Measurements from ENCODE around the gene ARHGAP26.

The ARHGAP26 gene

DNA sequence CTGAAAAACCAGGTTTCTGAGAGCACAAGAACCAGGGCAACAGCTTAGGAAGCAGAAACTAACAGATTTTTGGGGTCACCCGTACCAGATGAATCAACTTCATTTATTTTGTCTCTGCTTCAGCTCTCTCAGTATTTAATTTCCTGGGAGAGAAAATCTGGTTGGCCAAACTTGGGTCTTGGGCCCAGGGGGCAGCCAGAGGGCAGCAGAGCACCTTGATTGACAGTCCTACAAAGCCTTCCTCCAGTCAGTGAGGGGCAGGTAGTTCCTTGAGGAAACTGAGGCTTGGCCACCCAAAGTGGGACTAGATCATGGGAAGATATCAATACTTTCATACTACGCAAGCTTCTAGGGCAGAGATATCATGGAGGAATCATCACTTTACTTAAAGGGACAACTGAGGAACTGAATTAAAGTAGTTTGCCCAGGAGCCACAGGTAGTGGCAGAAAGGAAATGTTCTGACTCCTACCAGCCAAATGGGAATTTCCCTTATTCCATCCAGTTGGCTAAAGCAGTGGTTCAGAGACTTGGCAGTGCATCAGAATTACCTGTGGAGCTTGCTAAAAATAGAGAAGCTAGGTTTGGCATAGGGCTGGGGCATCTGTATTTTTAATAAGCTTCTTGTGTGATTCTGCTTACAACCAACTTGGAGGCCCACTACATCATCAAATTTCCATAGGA is 21.5 kb upstream of the ARHGAP26 start:
- DNase-seq (ENCODE audit: low spot score) = peak; percentile 51
- H3K27ac ChIP-seq = no peak overlapping the region
- TF ChIP-seq, protein P1, sequence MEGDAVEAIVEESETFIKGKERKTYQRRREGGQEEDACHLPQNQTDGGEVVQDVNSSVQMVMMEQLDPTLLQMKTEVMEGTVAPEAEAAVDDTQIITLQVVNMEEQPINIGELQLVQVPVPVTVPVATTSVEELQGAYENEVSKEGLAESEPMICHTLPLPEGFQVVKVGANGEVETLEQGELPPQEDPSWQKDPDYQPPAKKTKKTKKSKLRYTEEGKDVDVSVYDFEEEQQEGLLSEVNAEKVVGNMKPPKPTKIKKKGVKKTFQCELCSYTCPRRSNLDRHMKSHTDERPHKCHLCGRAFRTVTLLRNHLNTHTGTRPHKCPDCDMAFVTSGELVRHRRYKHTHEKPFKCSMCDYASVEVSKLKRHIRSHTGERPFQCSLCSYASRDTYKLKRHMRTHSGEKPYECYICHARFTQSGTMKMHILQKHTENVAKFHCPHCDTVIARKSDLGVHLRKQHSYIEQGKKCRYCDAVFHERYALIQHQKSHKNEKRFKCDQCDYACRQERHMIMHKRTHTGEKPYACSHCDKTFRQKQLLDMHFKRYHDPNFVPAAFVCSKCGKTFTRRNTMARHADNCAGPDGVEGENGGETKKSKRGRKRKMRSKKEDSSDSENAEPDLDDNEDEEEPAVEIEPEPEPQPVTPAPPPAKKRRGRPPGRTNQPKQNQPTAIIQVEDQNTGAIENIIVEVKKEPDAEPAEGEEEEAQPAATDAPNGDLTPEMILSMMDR (conservative IDR thresholded peaks at IDR 0.05; ENCODE audit: low read depth) = no peak; the same call in 1 of the 2 replicates
- ChIA-PET POLR2A (ENCODE audit: low non-redundant PET) (no interaction called here), CTCF (interaction anchor here (0.6 to 4.5 kb wide), 18 partner anchors 9 to 910 kb away, joined by 3 to 53 read pairs (median 4); no protein-coding TSS in a partner anchor)

DNA sequence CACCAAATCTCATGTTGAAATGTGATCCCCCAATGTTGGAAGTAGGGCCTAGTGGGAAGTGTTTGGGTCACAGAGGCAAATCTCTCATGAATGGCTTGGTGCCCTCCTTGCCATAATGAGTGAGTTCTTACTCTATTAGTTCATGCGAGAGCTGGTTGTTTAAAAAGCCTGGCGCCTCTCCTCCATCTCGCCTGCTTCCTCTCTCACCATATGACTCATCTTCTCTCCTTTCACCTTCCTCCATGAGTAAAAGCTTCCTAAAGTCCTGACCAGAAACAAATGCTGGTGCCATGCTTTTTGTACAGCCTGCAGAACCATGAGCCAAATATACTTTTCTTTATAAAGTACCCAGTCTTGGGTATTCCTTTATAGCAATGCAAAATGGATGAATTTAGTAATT is 20.9 kb upstream of the ARHGAP26 start:
- DNase-seq (ENCODE audit: low spot score) = no peak
- H3K27ac ChIP-seq = no peak overlapping the region
- CTCF ChIA-PET = interaction anchor here (0.6 to 4.5 kb wide), 12 partner anchors 8 to 139 kb away, joined by 3 to 53 read pairs (median 4); no protein-coding TSS in a partner anchor
- TF ChIP-seq, protein P1 (conservative IDR thresholded peaks at IDR 0.05; ENCODE audit: low read depth) = no peak
- POLR2A ChIA-PET (ENCODE audit: low non-redundant PET) = no interaction called here

GRCh38 chr5:142753116-142753631 is 17.0 kb upstream of the ARHGAP26 start:
- DNase-seq (ENCODE audit: low spot score) = peak; percentile 20
- ChIA-PET CTCF (interaction anchor here (0.7 to 2.7 kb wide), 8 partner anchors 32 to 282 kb away, joined by 3 to 12 read pairs (median 6); no protein-coding TSS in a partner anchor), POLR2A (ENCODE audit: low non-redundant PET) (no interaction called here)
- TF ChIP-seq, protein P1 (conservative IDR thresholded peaks at IDR 0.05; ENCODE audit: low read depth) = no peak
- no peak overlapping the region for H3K27ac ChIP-seq

- no peak for DNase-seq (ENCODE audit: low spot score)
- ChIA-PET POLR2A (ENCODE audit: low non-redundant PET) (no interaction called here), CTCF (interaction anchor here (0.5 to 2.7 kb wide), 10 partner anchors 32 to 758 kb away, joined by 3 to 12 read pairs (median 5); no protein-coding TSS in a partner anchor)
- no peak overlapping the region for H3K27ac ChIP-seq
- TF ChIP-seq, protein P1 (conservative IDR thresholded peaks at IDR 0.05; ENCODE audit: low read depth) = no peak
Measured at GRCh38 chr5:142754031-142754430, 16.1 kb upstream of the ARHGAP26 start.

GRCh38 chr5:142756576-142756975 is 13.6 kb upstream of the ARHGAP26 start:
- ChIA-PET CTCF (no interaction called here), POLR2A (ENCODE audit: low non-redundant PET) (no interaction called here)
- TF ChIP-seq, protein P1 (conservative IDR thresholded peaks at IDR 0.05; ENCODE audit: low read depth) = no peak
- no peak overlapping the region for H3K27ac ChIP-seq
- no peak for DNase-seq (ENCODE audit: low spot score)

GRCh38 chr5:142757564-142757963 is 12.6 kb upstream of the ARHGAP26 start:
- ChIA-PET POLR2A (ENCODE audit: low non-redundant PET) (no interaction called here), CTCF (interaction anchor here (1.1 kb wide), 2 partner anchors 9 to 14 kb away, joined by 3 to 4 read pairs; no protein-coding TSS in a partner anchor)
- DNase-seq (ENCODE audit: low spot score) = no peak
- H3K27ac ChIP-seq = no peak overlapping the region
- TF ChIP-seq, protein P1 (conservative IDR thresholded peaks at IDR 0.05; ENCODE audit: low read depth) = no peak
